Heart left ventricle (tissue), 16 donors: ENCODE measurements around the gene SLC26A11. TPM values are rescaled to one million over a fixed set of nuclear protein-coding genes. Genes with fewer than 3 reads are reported as not detected.
"Not testable (repeated sequence)": the region's sequence is repeated elsewhere in the genome, so short reads cannot be mapped to it uniquely, and the experiment has no call there.

Experiments
- ATAC-seq, 4 donors: fragments of 200-7000 bp; cut with Tn5 transposase; one replicate each; pipeline ENCODE4 v1.9.1; 2020 to 2022; ENCODE audit warnings: moderate library complexity in 4 of 4, mild to moderate bottlenecking in 3 of 4, moderate number of reproducible peaks in 1 of 4
- DNase-seq, 5 donors: peaks; one replicate each; pipeline ENCODE4 v3.0.0-alpha.2; 2020
- H3K27ac ChIP-seq, 12 donors: fragments of 200-600 bp; sonication (generic) in 4 of 12; one replicate each; pipeline versions ENCODE4 v1.5.0 to v1.8.0; 2016 to 2022; ENCODE audit warnings: mild to moderate bottlenecking in 2 of 12
- H3K27me3 ChIP-seq, 9 donors: fragments of 200-600 bp; sonication (generic) in 2 of 9; one replicate each; pipeline versions ENCODE4 v1.5.1 to v1.8.0; 2016 to 2022; ENCODE audit warnings: mild to moderate bottlenecking in 3 of 9
- H3K36me3 ChIP-seq, 9 donors: fragments of 200-600 bp; sonication (generic) in 2 of 9; one replicate each; pipeline versions ENCODE4 v1.5.0 to v1.8.0; 2018 to 2022; ENCODE audit warnings: mild to moderate bottlenecking in 2 of 9
- H3K4me1 ChIP-seq, 12 donors: fragments of 200-600 bp; sonication (generic) in 4 of 12; one replicate each; pipeline versions ENCODE4 v1.5.0 to v1.8.0; 2016 to 2022; ENCODE audit warnings: mild to moderate bottlenecking in 3 of 12
- H3K4me3 ChIP-seq, 12 donors: fragments of 200-600 bp; sonication (generic) in 4 of 12; one replicate each; pipeline versions ENCODE4 v1.5.0 to v1.8.0; 2017 to 2022; ENCODE audit warnings: mild to moderate bottlenecking in 9 of 12, moderate library complexity in 4 of 12
- H3K9me3 ChIP-seq, 12 donors: fragments of 200-600 bp; sonication (generic) in 4 of 12; one replicate each; pipeline versions ENCODE4 v1.5.0 to v1.8.0; 2016 to 2022; ENCODE audit warnings: mild to moderate bottlenecking in 1 of 12
- CTCF ChIP-seq, 12 donors: fragments of 200-600 bp; sonication (generic) in 4 of 12; IDR thresholded peaks; one replicate each; pipeline versions ENCODE4 v1.5.0 to v1.8.0; 2018 to 2022; ENCODE audit warnings: antibody characterized with exemption in 12 of 12, mild to moderate bottlenecking in 5 of 12
- POLR2A ChIP-seq, 2 donors: fragments of 450-650 bp; IDR thresholded peaks; one replicate each; pipeline ENCODE4 v1.6.1; 2017; ENCODE audit warnings: antibody characterized with exemption in 2 of 2, mild to moderate bottlenecking in 2 of 2, moderate library complexity in 2 of 2
- WGBS, 4 donors: extraction: QIAGEN DNeasy Blood & Tissue Kit in 2 of 4; methylation state at CpG; one replicate each; pipeline versions ENCODE4 v1.1.5 to v1.1.7; 2013 to 2018; 5-methylcytosine and 5-hydroxymethylcytosine counted together
- intact Hi-C, 10 donors: fragments of 100-400 bp; cut with DNase I; formaldehyde crosslinking; loops; one replicate each; pipeline versions ENCODE4 v1.11.1 to v1.14.2; 2022
- polyA plus RNA-seq, 2 donors: library from polyadenylated mRNA; stranded (reverse); fragments of 200-250 nt; gene quantifications; one replicate each; pipeline ENCODE4 v1.2.3, GENCODE V29; 2013
- total RNA-seq, 9 donors: library from RNA; depleted of rRNA in 2 of 9; stranded (reverse); fragments of >200 nt in 2 of 9; fragmentation: NEBNext Ultra II Directional in 3 of 9; extraction: Animal tissue kit (Norgen Biotek cat#: 25700) in 3 of 9; gene quantifications; one replicate each; pipeline versions ENCODE4 v1.1.0 to v1.2.4, GENCODE V29; 2016 to 2023
- donor health status: ischemic (EF 13 %, LVEDD 7.1; RV severe dilation, severe dysfunction).
- donor health status: healthy with polysubstance abuse.
- donor health status: DM: no; HTN: yes; CAD: no.
- donor health status: DM: no; HTN: no; CAD: no.
- donor health status: ischemic (EF 25% LVEDD 6.9; RV normal size, moderate dysfunction).
- donor health status: ischemic (EF 25% LVEDD 5.7; RV mildly dilated, moderate dysfunction).
- donor health status: healthy.
- donor health status: DM: yes; HTN: yes; CAD: no.
- donor health status: ischemic (EF 35%, LVEDD 5.7; RV mildly dilated, moderate dysfunction).
- donor health status: nonischemic (EF 11% LVEDD 7.7; RV severe dilation, severe dysfunction).
- donor health status: DM: yes; HTN: yes; CAD: no.
- donor health status: PGD.
- donor health status: ischemic (EF 29% LVEDD 5.4; RV normal size, mild dysfunction).
- donor health status: nonischemic (EF 23%, LVEDD 6.1; RV moderate dilation, normal function).

Gene SLC26A11
- total and polyA plus RNA-seq, 11 donors: 2.4 to 13.0 (median 4.1) TPM

- no peaks in the 10 kb centered on the region for H3K9me3 ChIP-seq
- no peaks in the 10 kb centered on the region for H3K27me3 ChIP-seq
- TF ChIP-seq CTCF (IDR thresholded peaks at IDR 0.05) (no peak), POLR2A (IDR thresholded peaks at IDR 0.05) (no peak)
- peaks cover 0 to 71% (median 0%) of the 10 kb centered on the region in 12 donors for H3K4me1 ChIP-seq
- 70 to 93% (median 78%) methylated on average over 4 of the region's 4 CpGs for WGBS, 4 donors
- peaks cover 0 to 90% (median 47%) of the 10 kb centered on the region in 9 donors for H3K36me3 ChIP-seq
- no peak for DNase-seq
- ATAC-seq: peak in 3 of 4 donors; percentile 29 to 51 (median 32)
- intact Hi-C loops: no loop called here
- no peak overlapping the region for H3K4me3 ChIP-seq
- no peak overlapping the region for H3K27ac ChIP-seq
Observed at GRCh38 chr17:80270836-80271235, 50.6 kb downstream of the SLC26A11 start.

- ATAC-seq: no peak
- H3K36me3 ChIP-seq: peaks cover 0 to 90% (median 38%) of the 10 kb centered on the region in 9 donors
- no peak for TF ChIP-seq POLR2A (IDR thresholded peaks at IDR 0.05)
- no peak for TF ChIP-seq CTCF (IDR thresholded peaks at IDR 0.05)
Observed at GRCh38 chr17:80272366-80272765, 52.1 kb downstream of the SLC26A11 start.

GRCh38 chr17:80274331-80274730, 54.1 kb downstream of the SLC26A11 start:
- H3K4me3 ChIP-seq: no peak overlapping the region
- DNase-seq (no peak), ATAC-seq (no peak)
- no peaks in the 10 kb centered on the region for H3K27me3 ChIP-seq
- WGBS, 4 donors: 85 to 92% (median 87%) methylated on average over 6 to 9 of the region's 9 CpGs
- no peaks in the 10 kb centered on the region for H3K9me3 ChIP-seq
- peaks cover 0 to 90% (median 31%) of the 10 kb centered on the region in 9 donors for H3K36me3 ChIP-seq
- H3K27ac ChIP-seq: no peak overlapping the region
- peaks cover 0 to 68% (median 13%) of the 10 kb centered on the region in 12 donors for H3K4me1 ChIP-seq
- TF ChIP-seq CTCF (IDR thresholded peaks at IDR 0.05): no peak
- no peak for TF ChIP-seq POLR2A (IDR thresholded peaks at IDR 0.05)
- intact Hi-C loops: no loop called here

More at GRCh38 chr17:80272366-80272765, 52.1 kb downstream of the SLC26A11 start:
- Histone ChIP-seq H3K4me3 (no peak overlapping the region), H3K27ac (no peak overlapping the region), H3K27me3 (no peaks in the 10 kb centered on the region), H3K9me3 (no peaks in the 10 kb centered on the region), H3K4me1 (peaks cover 0 to 66% (median 1%) of the 10 kb centered on the region in 12 donors)
- intact Hi-C loops: no loop called here
- no peak for DNase-seq
- 88 to 97% (median 91%) methylated on average over 7 to 10 of the region's 10 CpGs for WGBS, 4 donors

GRCh38 chr17:80274871-80275449, 54.7 kb downstream of the SLC26A11 start:
- H3K27me3 ChIP-seq: no peaks in the 10 kb centered on the region
- H3K36me3 ChIP-seq: peaks cover 0 to 90% (median 24%) of the 10 kb centered on the region in 9 donors
- ATAC-seq (no peak), DNase-seq (no peak)
- no peak overlapping the region for H3K27ac ChIP-seq
- H3K4me3 ChIP-seq: no peak overlapping the region
- H3K9me3 ChIP-seq: no peaks in the 10 kb centered on the region
- intact Hi-C loops: no loop called here
- TF ChIP-seq POLR2A (IDR thresholded peaks at IDR 0.05) (no peak), CTCF (IDR thresholded peaks at IDR 0.05) (no peak)
- peaks cover 0 to 68% (median 17%) of the 10 kb centered on the region in 12 donors for H3K4me1 ChIP-seq
- 81 to 82% (median 82%) methylated on average over 4 of the region's 4 CpGs for WGBS, 4 donors

- ATAC-seq, H3K27me3 ChIP-seq, H3K4me3 ChIP-seq, DNase-seq, intact Hi-C loops, H3K27ac ChIP-seq, H3K9me3 ChIP-seq: not testable (repeated sequence)
- H3K4me1 ChIP-seq: peaks cover 0 to 66% (median 21%) of the 10 kb centered on the region in 12 donors
- 96 to 100% (median 97%) methylated on average over 8 of the region's 8 CpGs for WGBS, 4 donors
- H3K36me3 ChIP-seq: peaks cover 0 to 90% (median 24%) of the 10 kb centered on the region in 9 donors
Observed at GRCh38 chr17:80275857-80276256, 55.6 kb downstream of the SLC26A11 start.
